ENCODE results near the gene GPRC5C. TPM values are rescaled to one million over a fixed set of nuclear protein-coding genes. Genes with fewer than 3 reads are reported as not detected.

Gene GPRC5C, protein sequence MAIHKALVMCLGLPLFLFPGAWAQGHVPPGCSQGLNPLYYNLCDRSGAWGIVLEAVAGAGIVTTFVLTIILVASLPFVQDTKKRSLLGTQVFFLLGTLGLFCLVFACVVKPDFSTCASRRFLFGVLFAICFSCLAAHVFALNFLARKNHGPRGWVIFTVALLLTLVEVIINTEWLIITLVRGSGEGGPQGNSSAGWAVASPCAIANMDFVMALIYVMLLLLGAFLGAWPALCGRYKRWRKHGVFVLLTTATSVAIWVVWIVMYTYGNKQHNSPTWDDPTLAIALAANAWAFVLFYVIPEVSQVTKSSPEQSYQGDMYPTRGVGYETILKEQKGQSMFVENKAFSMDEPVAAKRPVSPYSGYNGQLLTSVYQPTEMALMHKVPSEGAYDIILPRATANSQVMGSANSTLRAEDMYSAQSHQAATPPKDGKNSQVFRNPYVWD
- 2.0 and 2.9 TPM in 2 replicates for polyA plus RNA-seq

DNA sequence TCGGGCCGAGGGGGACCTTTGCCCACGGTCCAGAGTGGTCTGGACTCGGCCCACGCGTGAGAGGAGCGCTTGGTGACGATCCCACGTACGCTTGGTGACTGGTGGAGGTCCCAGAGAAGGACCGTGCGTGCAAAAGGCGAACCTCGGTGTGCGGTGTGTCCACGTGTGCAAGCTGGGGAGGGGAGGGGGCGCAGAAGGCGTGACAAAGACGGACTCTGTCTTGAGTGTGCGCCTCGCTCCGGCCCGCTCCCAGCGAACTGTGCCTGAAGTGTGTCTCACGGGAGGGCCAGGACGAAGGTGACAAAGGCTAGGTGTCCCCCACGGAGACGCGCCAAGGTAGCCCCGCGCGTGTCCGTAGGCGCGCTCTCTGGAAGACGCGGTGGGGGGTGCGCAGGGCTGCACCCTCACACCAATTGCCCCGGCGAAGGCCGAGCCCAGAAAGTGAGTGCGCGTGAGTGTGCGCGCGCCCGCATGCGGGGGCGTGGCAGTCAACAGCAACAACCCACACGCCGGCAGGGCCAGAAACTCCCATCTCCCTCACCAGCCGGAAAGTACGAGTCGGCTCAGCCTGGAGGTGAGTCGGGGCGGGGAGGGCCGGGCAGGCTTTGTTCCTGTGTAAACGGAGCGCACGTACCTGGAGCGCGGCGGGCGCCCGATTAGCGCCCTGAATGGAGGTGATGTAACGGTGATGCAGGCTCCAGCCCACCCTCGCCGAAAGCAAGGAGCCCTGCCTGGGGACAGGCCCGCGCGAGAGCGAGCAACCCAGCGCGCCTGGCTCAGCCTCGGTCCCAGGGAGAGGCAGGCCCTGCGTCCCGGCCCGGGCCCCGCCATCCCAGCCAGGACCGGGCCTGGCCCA lies at the start of gene GPRC5C:
TSS of gene GPRC5C (plus strand) at position 521 of the 856 bp plus-strand sequence. CDS start 7,689 bp downstream, outside the sequence.

GRCh38 chr17:74466111-74466827 lies 34.4 kb downstream of the GPRC5C start, which contains the start of gene CD300A:
Gene CD300A (plus strand): TSS chr17:74466634. CDS start chr17:74466704, 70 bp downstream.

Other genes with a start within 250 kb of the GPRC5C start
- 1,171 and 1,172 TPM in 2 replicates for gene RPL38, start 228.4 kb upstream of the GPRC5C start, polyA plus RNA-seq
- gene TTYH2, start 218.5 kb upstream of the GPRC5C start, polyA plus RNA-seq, result not detected in 2 replicates
- not detected in 2 replicates for gene DNAI2, start 157.9 kb upstream of the GPRC5C start, polyA plus RNA-seq
- not detected in 2 replicates for gene KIF19, start 105.9 kb upstream of the GPRC5C start, polyA plus RNA-seq
- gene BTBD17, start 70.2 kb upstream of the GPRC5C start, polyA plus RNA-seq, result 1.0 and 2.3 TPM in 2 replicates
- gene GPR142, start 64.6 kb upstream of the GPRC5C start, polyA plus RNA-seq, result not detected in 2 replicates
- gene CD300A, start 34.5 kb downstream of the GPRC5C start, polyA plus RNA-seq, result not detected in 2 replicates
- not detected in 2 replicates for gene CD300LB, start 99.4 kb downstream of the GPRC5C start, polyA plus RNA-seq
- gene CD300C, start 114.0 kb downstream of the GPRC5C start, polyA plus RNA-seq, result not detected in 2 replicates
- not detected in 2 replicates for gene CD300H, start 135.4 kb downstream of the GPRC5C start, polyA plus RNA-seq
- not detected in 2 replicates for gene CD300LD, start 160.2 kb downstream of the GPRC5C start, polyA plus RNA-seq
- not detected in 2 replicates for gene CD300E, start 191.7 kb downstream of the GPRC5C start, polyA plus RNA-seq

Data from Purkinje cell (primary cell).